GM21447 (cell line): ENCODE data around the gene COL4A3.
"Not testable (repeated sequence)": the region's sequence is repeated elsewhere in the genome, so short reads cannot be mapped to it uniquely, and the experiment has no call there.

ENCODE experiments used
- ATAC-seq: cut with Tn5 transposase; IDR thresholded peaks from one replicate; pipeline ENCODE4 v1.9.1; 2021; ENCODE audit not compliant: unreplicated experiment

The COL4A3 gene

DNA sequence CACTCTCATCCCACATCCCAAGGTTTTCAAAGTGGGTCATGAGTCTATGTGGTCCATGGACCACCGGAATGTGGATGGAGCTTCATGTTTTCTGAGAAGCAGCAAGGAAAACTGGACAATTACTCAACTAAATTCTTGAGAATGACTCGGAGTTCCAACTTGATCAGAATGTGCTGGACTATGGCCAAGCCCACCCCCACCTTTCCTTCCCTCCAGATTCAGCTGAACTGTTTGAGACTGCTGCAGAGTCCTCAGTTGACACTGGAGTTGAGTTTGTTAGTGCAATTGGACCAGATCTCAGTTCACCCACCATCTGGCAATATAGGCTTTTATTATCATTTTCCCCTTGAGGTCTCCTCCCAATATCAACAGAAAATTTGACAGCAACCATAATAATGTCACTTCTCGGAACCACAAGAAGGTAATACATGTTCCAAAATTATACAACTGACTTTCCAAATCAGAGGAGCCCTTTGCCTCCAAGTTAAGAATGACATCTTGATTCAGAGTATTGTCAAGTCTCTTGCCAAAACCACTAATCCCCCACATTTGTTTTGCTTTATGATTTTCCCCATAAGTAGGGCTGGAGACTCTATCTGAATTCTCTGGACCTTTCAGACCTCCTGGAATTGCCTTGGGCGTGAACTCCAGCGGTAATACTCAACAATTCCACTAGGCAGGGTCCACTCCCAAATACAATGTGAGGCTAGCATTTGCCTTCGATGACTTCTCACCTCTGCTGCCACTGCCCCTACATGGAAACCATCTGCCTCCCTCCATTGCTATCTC, 9.2 kb upstream of the COL4A3 start:
- ATAC-seq, result no peak

DNA sequence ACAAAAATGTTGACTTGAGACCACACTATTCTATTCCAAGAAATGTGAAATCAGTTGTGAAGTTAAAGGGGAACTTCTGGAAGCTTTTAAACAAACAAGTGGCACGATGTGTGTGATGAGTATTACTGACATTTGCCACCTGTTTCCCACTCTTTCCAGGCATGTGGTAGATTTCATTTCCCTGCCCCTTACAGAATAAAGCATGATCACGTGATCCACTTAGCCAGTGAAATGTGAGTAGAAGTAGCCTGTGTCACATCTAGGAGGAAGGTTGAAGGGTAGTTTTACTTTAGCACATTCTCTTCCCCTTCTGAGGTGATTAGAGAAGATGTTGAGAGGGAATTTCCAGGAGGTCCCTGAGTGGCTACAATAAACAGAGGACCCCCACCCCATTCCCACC, 4.3 kb upstream of the COL4A3 start:
- no peak for ATAC-seq

DNA sequence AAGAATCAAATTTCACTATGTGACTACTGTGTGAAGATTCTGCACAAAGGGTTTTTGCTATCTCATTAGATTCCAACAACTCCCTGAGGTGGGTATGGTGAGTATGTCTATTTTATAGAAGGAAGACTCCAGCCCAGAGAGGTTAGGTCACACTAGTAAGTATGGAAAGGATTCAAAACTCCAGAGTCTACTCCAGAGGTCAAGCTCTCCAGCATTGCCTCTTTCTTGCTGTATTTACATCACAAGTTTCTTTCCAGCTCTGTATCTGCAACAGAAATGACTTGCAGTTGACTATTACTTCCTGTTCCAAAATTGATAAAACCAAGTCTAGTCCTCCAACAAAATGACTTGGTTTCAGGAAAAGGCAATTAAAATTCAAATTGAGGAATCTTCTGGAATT, 2.5 kb upstream of the COL4A3 start:
- ATAC-seq, result no peak

DNA sequence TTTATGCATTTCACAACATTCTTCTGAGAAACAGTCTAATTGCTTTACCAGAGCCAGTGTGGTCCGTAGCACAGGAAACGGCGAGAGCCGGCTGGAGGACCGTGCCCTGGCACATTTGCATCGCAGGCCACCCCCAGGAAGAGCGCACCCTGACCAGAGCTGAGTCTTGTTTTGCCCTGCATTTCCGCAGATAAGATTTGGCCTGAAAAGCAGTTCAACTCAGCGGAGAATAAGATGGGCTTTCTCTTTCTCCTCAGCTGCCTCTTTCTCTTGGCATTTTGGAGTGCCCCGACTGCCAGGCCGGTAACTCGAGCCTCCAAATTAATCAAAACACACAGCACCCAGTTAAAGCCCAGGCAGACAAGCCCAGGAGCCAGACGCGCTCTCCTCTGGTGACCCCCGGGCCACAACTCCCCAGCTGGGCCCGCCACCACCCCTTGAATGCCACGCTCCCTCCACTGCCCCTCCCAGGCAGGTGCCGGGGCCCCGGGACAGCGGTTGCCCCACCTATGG, 883 bp upstream of the COL4A3 start:
- ATAC-seq, result peak; percentile 69

GRCh38 chr2:227164763-227165291, 403 bp downstream of the COL4A3 start:
- ATAC-seq, result peak; percentile 71

- ATAC-seq, result not testable (repeated sequence)
Observed at GRCh38 chr2:227171779-227172178, 7.4 kb downstream of the COL4A3 start.

DNA sequence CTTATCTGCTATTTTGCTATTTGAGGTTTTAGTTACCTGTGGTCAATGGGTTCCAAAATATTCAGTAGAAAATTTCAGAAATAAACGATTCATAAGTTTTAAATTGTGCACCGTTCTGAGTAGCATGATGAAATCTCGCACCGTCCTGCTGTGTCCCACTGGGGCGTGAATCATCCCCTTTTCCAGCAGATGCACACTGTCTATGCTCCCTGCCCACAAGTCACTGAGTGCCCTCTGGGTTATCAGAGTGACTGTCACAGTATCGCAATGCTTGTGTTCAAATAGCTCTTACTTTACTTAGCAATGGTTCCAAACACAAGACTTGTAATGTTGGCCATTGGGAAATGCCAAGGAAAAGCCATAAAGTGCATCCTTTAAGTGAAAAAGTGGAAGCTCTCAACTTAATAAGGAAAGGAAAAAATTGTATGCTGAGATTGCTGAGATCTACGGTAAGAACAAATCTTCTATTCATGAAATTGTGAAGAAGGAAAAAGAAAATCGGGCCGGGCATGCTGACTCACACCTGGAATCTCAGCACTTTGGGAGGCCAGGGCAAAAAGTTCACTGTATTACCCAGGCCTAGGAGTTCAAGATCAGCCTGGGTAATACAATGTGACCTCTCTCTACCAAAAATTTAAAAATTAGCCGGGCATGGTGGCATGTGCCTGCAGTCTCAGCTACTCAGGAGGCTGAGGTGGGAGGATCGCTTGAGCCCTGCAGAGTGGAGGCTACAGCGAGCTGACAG, 13.3 kb downstream of the COL4A3 start:
- ATAC-seq, result no peak

GRCh38 chr2:227179988-227180685, 15.7 kb downstream of the COL4A3 start:
- ATAC-seq, result no peak

DNA sequence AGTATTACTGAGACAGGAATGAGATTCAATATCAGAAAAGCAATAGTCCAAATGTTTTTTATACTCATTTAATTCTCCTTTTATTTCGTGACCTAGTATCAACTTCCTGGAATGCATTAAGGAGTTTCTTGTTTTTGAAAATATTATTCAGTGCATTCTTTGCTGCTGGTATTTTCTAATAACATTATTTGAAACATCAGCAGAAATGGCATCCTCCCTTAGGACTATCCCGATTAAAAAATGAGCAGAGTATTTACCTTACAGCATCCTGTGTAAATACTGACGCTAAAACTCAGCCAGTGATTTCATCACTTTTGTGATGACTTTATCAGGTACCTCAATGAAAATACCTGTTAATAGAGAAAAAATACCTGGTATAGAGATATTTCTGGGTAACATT, 16.3 kb downstream of the COL4A3 start:
- no peak for ATAC-seq

DNA sequence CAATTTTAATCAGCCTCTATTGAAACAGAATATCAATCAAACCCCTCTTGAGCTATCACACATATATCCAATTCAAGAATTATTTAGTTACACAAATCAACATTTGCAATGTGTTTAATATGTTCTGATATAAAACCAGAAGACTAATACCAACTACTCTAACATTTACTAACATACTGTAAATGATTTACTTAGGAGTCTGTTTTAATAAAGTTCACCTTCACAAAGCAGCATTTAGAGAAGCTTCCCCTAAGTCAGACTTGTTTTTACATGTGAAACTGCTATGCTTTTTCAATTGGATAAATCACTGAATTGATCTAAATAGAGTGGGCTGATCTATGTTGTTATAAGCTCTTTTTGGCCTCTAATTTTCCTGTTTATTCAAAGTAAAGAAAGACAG, 18.3 kb downstream of the COL4A3 start:
- ATAC-seq, result no peak

DNA sequence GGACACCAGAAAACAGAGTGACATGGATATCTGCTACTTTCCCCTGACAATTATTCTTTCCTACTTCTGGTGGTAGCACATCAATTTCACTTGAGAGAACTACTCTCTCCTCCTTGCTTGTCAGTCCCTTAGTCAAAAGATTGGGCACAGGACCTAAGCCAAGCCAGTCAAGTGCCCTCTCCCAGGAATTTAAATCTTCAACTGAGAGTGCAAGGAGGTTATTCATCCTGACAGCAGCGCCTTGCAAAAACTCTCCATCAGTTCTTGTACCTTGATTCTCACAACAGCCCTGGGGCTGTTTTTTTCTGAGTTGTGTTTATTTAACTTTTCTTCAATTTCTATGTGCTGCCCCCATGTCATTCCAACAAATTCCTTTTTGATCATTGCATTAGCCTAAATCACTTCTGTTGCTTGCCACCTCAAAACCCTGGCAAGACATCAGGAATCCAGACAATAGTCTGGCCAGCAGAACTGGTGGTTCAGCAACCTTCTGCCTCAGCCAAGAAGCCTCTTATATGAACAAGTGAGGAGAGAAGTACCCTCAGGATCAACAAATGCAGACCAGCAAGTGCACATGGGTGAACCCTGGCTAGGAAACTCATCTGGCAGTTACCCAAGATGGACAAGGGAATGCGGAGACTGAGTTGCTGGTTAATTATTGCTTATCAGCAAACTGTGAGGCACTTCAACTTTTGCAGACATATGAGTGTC, 19.4 kb downstream of the COL4A3 start:
- ATAC-seq, result no peak

DNA sequence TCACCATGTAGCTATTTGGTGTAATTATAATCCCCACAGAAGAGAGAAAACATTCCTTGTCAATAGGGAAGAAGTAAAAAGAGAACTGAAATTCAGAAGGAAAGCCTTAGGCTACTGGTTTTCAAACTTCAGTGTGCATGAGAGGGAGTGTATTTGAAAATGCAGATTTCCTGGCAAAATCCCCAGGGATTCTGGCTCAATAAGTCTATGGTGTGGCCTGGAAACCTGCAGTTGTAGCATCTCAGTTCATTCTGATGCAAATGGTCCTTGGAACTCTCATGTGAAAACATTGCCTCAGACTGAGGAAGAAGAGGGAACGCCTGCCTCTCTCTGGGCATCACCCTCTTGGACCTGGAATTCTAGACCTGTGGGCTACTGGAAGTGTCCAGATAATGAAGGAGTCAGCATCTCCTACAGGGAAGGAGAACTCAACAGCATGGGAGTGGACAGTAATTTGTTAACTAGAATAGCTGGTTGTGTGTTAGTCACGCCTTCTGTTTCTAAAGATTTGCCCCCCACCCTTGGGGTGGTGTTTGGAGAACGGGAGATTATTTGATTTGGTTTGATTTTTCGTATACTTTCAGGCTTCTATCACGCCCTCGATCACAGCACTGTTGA, 21.3 kb downstream of the COL4A3 start:
- no peak for ATAC-seq

GRCh38 chr2:227186751-227187150, 22.3 kb downstream of the COL4A3 start:
- ATAC-seq, result no peak

DNA sequence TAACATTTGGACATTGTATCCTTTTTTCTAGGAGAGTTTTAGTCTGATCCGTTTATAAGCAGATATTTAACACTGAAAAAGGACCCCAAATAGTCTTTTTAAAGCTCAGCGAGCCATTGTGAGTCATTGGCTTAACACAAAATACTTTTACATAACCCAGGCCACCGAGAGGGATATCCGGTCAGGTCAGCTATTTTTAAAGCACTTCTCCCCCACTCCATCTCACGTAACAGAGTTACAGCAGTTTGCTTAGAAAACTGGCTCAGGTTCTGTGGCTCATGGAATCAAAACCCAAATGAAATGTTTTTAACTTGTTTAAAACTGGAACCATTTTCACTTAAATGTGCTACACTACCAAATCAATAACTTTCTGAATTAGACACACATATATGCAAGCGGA, 23.9 kb downstream of the COL4A3 start:
- ATAC-seq, result peak; percentile 76

DNA sequence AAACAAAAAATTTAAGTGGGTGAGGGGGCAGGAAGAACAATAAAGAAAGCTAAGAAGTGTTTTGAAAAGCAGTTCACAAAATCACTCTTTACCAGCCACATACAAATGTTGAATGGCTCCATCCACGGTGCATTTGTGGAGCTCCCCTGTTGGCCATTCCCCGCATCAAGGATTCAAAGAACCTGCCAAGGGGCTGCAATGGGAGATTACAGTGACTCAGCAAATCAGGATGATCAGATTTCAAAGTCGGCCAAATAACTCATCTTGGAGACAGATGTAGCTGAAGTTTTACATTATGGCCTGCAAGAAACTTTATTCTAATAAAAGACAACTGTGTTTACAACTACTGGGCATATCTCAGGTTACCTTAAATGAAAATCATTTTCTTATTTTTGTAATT, 26.9 kb downstream of the COL4A3 start:
- no peak for ATAC-seq

- ATAC-seq, result no peak
Observed at GRCh38 chr2:227192491-227192890, 28.1 kb downstream of the COL4A3 start.

DNA sequence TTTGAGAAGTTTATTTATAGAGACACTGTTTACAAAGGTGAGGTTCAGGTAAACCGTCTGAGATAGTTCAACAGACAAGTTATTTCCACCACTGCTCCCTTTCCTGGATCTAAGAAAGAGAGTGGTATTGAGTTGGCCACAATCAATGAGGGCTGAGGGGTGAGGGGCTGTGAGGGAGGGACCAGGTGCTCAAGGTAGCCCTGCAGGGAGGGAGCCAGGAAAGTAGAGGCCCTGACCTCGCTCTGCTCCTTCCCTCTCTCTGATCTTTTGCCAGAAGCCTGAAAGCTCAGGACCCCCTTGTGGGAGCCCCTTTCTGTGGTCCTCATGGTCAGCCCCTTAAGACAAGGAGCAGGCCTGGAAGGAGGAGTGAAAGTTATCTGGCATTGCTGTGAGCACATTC, 29.8 kb downstream of the COL4A3 start:
- no peak for ATAC-seq

DNA sequence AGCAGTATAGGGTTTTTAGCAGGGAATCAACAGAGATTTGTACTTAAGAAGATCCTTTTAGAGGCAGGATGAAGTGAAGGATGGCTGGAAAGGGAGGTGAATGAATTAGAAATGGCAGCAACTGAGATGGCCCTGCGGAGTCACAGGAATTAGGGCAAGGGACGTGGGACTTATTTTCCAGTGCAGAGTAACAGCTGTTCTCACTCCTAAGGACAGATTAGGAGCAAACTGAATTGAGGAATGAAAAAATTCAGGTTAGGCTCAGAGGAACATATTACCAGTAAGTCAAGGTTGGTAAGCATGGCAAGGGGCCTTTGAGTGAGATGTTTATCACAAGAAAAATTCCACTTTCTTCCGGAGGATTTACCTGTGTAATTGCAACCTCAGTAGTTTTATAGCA, 34.4 kb downstream of the COL4A3 start:
- no peak for ATAC-seq

GRCh38 chr2:227201771-227202170, 37.3 kb downstream of the COL4A3 start:
- ATAC-seq, result no peak

DNA sequence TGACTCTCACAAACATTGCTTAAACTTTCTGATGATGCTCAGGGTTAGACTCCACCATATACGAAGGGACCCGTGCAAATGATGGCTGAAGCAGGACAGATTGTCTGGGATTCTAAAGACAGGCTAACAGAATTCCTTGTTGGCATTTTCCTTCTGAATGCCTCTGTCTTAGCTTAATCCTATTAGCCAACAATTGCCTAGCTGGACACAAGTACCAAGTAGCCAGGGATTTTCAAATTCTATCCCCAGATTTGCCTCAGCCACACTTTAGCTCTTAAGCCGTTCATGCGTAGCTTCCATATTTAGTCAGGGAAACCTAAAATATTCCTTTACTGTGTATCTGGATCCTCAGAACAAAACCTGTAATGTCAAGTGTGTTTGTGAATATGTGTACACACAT, 40.0 kb downstream of the COL4A3 start:
- no peak for ATAC-seq
